GM19395 (cell line): ENCODE measurements around the gene SLC15A3.

Experiments
- ATAC-seq: cut with Tn5 transposase; IDR thresholded peaks from one replicate; pipeline ENCODE4 v1.9.1; 2021; ENCODE audit warnings: mild to moderate bottlenecking, moderate library complexity; ENCODE audit not compliant: unreplicated experiment

Gene SLC15A3

DNA sequence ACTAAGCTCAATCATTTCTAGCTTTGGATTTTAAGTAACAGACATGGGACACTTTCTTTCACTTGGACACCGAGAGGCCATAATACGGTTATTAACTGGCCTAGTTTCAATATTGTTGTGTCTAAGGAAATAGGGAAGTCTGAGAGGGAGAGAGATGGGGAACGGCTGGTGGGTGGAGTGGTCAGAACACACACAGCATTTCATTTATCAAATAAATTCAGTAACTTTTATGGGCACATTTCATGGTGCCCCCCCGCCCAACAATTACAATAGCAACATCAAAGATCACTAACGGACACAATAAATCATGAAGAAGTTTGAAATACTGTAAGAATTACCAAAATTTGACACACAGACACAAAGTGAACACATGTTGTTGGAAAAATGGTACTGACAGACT lies 56.3 kb downstream of the SLC15A3 start:
- no peak for ATAC-seq

DNA sequence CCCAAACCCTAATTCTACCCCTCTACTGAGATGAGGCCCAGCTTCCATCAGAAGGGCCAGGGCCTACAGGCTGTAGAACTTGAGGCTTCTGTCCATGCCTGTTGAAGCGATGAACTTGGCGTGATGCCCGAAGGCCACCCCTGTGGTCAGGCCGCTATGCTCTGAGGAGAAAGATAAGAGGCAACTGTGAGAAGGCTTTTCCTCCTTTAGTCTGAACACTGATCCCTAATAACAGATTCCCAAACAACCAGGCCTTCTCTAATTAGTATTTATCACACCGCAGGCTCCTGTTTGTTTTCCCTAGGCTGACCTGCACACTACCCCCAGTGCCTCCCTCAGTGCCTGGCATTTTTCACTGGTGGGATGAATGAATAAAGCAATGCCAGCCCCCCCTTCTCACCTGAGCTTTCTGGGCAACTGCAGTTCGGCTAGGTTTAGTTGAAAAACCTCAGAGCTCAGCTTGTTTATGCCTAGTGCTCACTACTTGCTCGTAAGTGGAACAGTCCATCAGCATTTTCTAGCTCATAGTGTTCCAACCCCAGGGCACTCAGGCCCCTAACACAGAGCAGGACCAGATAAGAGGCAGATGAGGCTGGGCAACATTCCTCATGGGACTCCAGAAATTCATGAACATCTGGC lies 60.8 kb downstream of the SLC15A3 start:
- no peak for ATAC-seq

DNA sequence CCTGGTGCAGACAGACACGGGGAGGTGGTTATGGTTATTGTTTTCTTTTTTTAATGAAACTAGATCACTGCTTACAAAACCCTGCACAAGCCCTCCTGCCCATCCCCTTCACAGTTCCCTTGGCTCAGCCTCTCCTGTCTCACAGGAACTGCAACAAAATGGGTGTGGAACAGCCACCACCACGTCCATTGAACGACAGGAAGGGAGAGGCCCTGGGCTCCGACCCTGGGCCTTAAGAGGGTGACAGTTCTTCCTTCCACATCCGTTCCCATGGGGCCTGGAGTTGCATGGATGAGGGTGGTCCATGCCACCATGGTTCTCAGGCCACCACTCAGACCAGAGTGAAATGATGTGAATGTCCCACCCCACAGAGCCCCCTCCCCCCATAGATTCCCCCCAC lies 61.3 kb downstream of the SLC15A3 start:
- ATAC-seq: no peak

- ATAC-seq: no peak
Observed at GRCh38 chr11:60889869-60890311, 62.1 kb downstream of the SLC15A3 start.

GRCh38 chr11:60887556-60887955 lies 64.4 kb downstream of the SLC15A3 start:
- no peak for ATAC-seq
